Natural killer cell (primary cell): ENCODE results near the gene TMEM117. TPM values are rescaled to one million over a fixed set of nuclear protein-coding genes. Genes with fewer than 3 reads are reported as not detected.

Experiments
- ATAC-seq, 3 donors: fragments of 150-1000 bp in 2 of 3; fragments of 200-7000 bp in 1 of 3; cut with Tn5 transposase; 1 replicate in 1 of 3; 2 replicates in 2 of 3; pipeline ENCODE4 v1.10.0; 2021; ENCODE audit warnings: mild to moderate bottlenecking in 2 of 3, moderate library complexity in 2 of 3
- DNase-seq, 2 donors: peaks; one replicate each; pipeline versions ENCODE4 v3.0.0 to v3.0.0-alpha.2; 2013 to 2021; ENCODE audit warnings: mixed read lengths in 1 of 2
- H3K27ac ChIP-seq: one replicate; pipeline ENCODE4 v1.5.1; 2013; ENCODE audit warnings: mild to moderate bottlenecking, low read length
- H3K27me3 ChIP-seq: one replicate; pipeline ENCODE4 v1.6.1; 2013; ENCODE audit warnings: low read length; ENCODE audit not compliant: control insufficient read depth, insufficient read depth
- H3K36me3 ChIP-seq: one replicate; pipeline ENCODE4 v1.6.1; 2013; ENCODE audit warnings: low read length; ENCODE audit not compliant: control insufficient read depth, insufficient read depth
- H3K4me1 ChIP-seq: one replicate; pipeline ENCODE4 v1.6.1; 2013; ENCODE audit warnings: low read length; ENCODE audit not compliant: control insufficient read depth, insufficient read depth
- H3K4me3 ChIP-seq: one replicate; pipeline ENCODE4 v1.5.1; 2013; ENCODE audit warnings: low read length
- H3K9me3 ChIP-seq: one replicate; pipeline ENCODE4 v1.6.1; 2013; ENCODE audit warnings: low read length; ENCODE audit not compliant: control insufficient read depth, insufficient read depth
- H3K27ac Mint-ChIP-seq, 2 donors: one replicate each; pipeline ENCODE4 v1.8.0; 2022; ENCODE audit warnings: mild to moderate bottlenecking in 2 of 2, mixed read lengths in 2 of 2, moderate library complexity in 1 of 2
- H3K27me3 Mint-ChIP-seq, 2 donors: one replicate each; pipeline ENCODE4 v1.8.0; 2022; ENCODE audit warnings: low read depth in 2 of 2, mixed read lengths in 2 of 2
- H3K36me3 Mint-ChIP-seq: one replicate; pipeline ENCODE4 v1.8.0; 2022; ENCODE audit warnings: mixed read lengths
- H3K4me1 Mint-ChIP-seq, 2 donors: one replicate each; pipeline ENCODE4 v1.8.0; 2022; ENCODE audit warnings: mixed read lengths in 2 of 2
- H3K4me3 Mint-ChIP-seq: one replicate; pipeline ENCODE4 v1.8.0; 2022; ENCODE audit warnings: mild to moderate bottlenecking, moderate library complexity, mixed read lengths
- H3K9me3 Mint-ChIP-seq, 2 donors: one replicate each; pipeline ENCODE4 v1.8.0; 2022; ENCODE audit warnings: mixed read lengths in 2 of 2
- CTCF ChIP-seq: fragments of 200-600 bp; IDR thresholded peaks from one replicate; pipeline ENCODE4 v1.8.0; 2022; ENCODE audit warnings: antibody characterized with exemption
- WGBS: methylation state at CpG from one replicate; pipeline ENCODE4 v1.1.7; 2013; ENCODE audit warnings: missing lambda C conversion rate; ENCODE audit not compliant: insufficient coverage; 5-methylcytosine and 5-hydroxymethylcytosine counted together
- intact Hi-C: fragments of 100-400 bp; cut with micrococcal nuclease; formaldehyde crosslinking; loops from one replicate; pipeline ENCODE4 v1.14.2; 2022
- total RNA-seq, 4 donors: library from RNA; stranded (reverse); fragments of 120-200 nt in 1 of 4; gene quantifications; one replicate each; pipeline versions ENCODE4 v1.2.3 to v1.2.4, GENCODE V29; 2013 to 2022

The TMEM117 gene
- total RNA-seq, 3 donors from 2014 or later (not counting 1 experiment from before 2014, with no cell fraction given) = 7.1 to 8.1 (median 7.9) TPM

DNA sequence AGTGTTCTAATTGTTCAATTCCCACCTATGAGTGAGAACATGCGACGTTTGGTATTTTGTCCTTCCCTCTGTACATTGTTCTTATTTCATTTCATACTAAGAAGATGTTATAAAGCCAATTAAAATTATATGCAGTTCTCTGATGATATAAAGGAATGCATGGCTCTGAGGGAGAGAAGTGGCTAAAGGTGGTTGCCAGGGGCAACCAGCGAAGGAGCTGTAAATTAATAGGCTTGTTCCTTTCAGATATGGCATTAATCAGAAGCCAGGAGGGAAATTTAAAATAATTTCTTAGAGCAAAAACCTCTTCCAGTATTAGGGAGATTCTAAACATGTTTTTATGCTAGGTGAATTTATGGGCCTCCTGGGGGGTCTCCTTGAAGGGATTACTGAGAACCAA, 227.8 kb downstream of the TMEM117 start:
- no peak for ATAC-seq
- Mint-ChIP-seq H3K4me1 (no peaks in the 10 kb centered on the region), H3K27me3 (no peaks in the 10 kb centered on the region), H3K27ac (no peak overlapping the region), H3K36me3 (no peaks in the 10 kb centered on the region), H3K4me3 (no peak overlapping the region), H3K9me3 (no peaks in the 10 kb centered on the region)
- Histone ChIP-seq H3K9me3 (no peaks in the 10 kb centered on the region), H3K4me3 (no peak overlapping the region), H3K36me3 (no peaks in the 10 kb centered on the region), H3K27me3 (no peaks in the 10 kb centered on the region), H3K4me1 (no peaks in the 10 kb centered on the region), H3K27ac (no peak overlapping the region)
- intact Hi-C loops = no loop called here
- no peak for TF ChIP-seq CTCF
- WGBS = 88% methylated on average over 1 of the region's 3 CpGs
- DNase-seq = no peak

DNA sequence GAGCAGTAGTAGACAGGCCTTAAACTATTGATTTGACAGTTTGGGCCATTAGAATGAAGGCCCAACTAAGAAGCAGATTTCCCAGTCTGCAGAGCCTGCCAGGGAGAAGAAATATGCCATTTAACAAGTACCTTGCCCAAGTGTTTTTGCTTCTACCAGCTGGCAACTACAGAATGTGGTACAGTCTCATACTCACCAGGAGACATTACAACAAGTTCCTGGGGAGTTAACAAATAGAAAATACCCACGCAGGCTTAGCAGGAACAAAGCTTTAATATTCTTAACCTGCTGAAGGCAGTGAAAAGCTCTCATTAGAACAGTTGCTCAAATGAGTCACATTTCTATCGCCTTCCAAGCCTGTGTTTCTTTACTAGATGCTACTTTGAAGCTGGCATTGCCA, 241.0 kb downstream of the TMEM117 start:
- 93% methylated on average over 2 of the region's 2 CpGs for WGBS
- ATAC-seq = no peak

GRCh38 chr12:44077294-44077693, 241.4 kb downstream of the TMEM117 start:
- intact Hi-C loops = no loop called here
- WGBS = 0% methylated on average over 1 of the region's 2 CpGs
- H3K27ac Mint-ChIP-seq = no peak overlapping the region
- no peaks in the 10 kb centered on the region for H3K4me1 Mint-ChIP-seq
- no peaks in the 10 kb centered on the region for H3K36me3 Mint-ChIP-seq
- H3K27me3 Mint-ChIP-seq = no peaks in the 10 kb centered on the region
- no peaks in the 10 kb centered on the region for H3K9me3 Mint-ChIP-seq
- Histone ChIP-seq H3K27ac (no peak overlapping the region), H3K36me3 (no peaks in the 10 kb centered on the region), H3K9me3 (no peaks in the 10 kb centered on the region), H3K27me3 (no peaks in the 10 kb centered on the region), H3K4me3 (no peak overlapping the region), H3K4me1 (no peaks in the 10 kb centered on the region)
- DNase-seq = no peak
- no peak overlapping the region for H3K4me3 Mint-ChIP-seq
- TF ChIP-seq CTCF = no peak
- no peak for ATAC-seq

More for the DNA sequence above, 241.0 kb downstream of the TMEM117 start:
- H3K27ac Mint-ChIP-seq = no peak overlapping the region
- no peaks in the 10 kb centered on the region for H3K4me1 Mint-ChIP-seq
- H3K9me3 Mint-ChIP-seq = no peaks in the 10 kb centered on the region
- no peak overlapping the region for H3K4me3 Mint-ChIP-seq
- intact Hi-C loops = no loop called here
- Histone ChIP-seq H3K36me3 (no peaks in the 10 kb centered on the region), H3K9me3 (no peaks in the 10 kb centered on the region), H3K27ac (no peak overlapping the region), H3K4me1 (no peaks in the 10 kb centered on the region), H3K4me3 (no peak overlapping the region), H3K27me3 (no peaks in the 10 kb centered on the region)
- no peak for DNase-seq
- no peaks in the 10 kb centered on the region for H3K27me3 Mint-ChIP-seq
- no peaks in the 10 kb centered on the region for H3K36me3 Mint-ChIP-seq
- no peak for TF ChIP-seq CTCF

GRCh38 chr12:44078273-44078672, 242.4 kb downstream of the TMEM117 start:
- H3K27ac Mint-ChIP-seq = no peak overlapping the region
- Histone ChIP-seq H3K27me3 (no peaks in the 10 kb centered on the region), H3K4me1 (no peaks in the 10 kb centered on the region), H3K9me3 (no peaks in the 10 kb centered on the region), H3K4me3 (no peak overlapping the region), H3K36me3 (no peaks in the 10 kb centered on the region), H3K27ac (no peak overlapping the region)
- intact Hi-C loops = no loop called here
- WGBS = 88% methylated on average over 4 of the region's 4 CpGs
- no peaks in the 10 kb centered on the region for H3K27me3 Mint-ChIP-seq
- no peak for TF ChIP-seq CTCF
- no peaks in the 10 kb centered on the region for H3K9me3 Mint-ChIP-seq
- H3K36me3 Mint-ChIP-seq = no peaks in the 10 kb centered on the region
- H3K4me1 Mint-ChIP-seq = no peaks in the 10 kb centered on the region
- no peak overlapping the region for H3K4me3 Mint-ChIP-seq
- no peak for ATAC-seq
- DNase-seq = no peak
